GM12878 (cell line): ENCODE data around the gene PTPRN2. TPM values are rescaled to one million over a fixed set of nuclear protein-coding genes. Genes with fewer than 3 reads are reported as not detected.

Experiments used
- ATAC-seq: fragments of 200-7000 bp; cut with Tn5 transposase; 3 replicates; pipeline ENCODE4 v1.9.1; 2020; ENCODE audit warnings: mild to moderate bottlenecking, moderate library complexity
- BruUV-seq: library from RNA; stranded (reverse); fragments of 400-500 nt; replicated peaks from 2 replicates; lab custom pipeline; 2021; lab: Mats Ljungman, UMichigan
- CTCF ChIA-PET: fragments of 300-600 bp; sonication (Branson Sonifier 250); formaldehyde crosslinking; extraction: SDS; loops from one replicate; lab custom pipeline; 2021; ENCODE audit warnings: inconsistent platforms; lab: Yijun Ruan, JAX
- POLR2A ChIA-PET: fragments of 350-600 bp; formaldehyde crosslinking; extraction: SDS; loops from one replicate; lab custom pipeline; 2021; ENCODE audit warnings: inconsistent platforms; lab: Charles Lee
- RAD21 ChIA-PET: fragments of 300-600 bp; sonication (Branson Sonifier 250); formaldehyde crosslinking; loops from one replicate; lab custom pipeline; 2023; ENCODE audit warnings: antibody characterized with exemption; ENCODE audit not compliant: unreplicated experiment; lab: Charles Lee
- SMC1A ChIA-PET: fragments of 300-600 bp; sonication (Branson Sonifier 250); formaldehyde crosslinking; loops from one replicate; lab custom pipeline; 2023; ENCODE audit not compliant: unreplicated experiment, uncharacterized antibody; lab: Charles Lee
- DNase-seq: peaks from one replicate; pipeline ENCODE4 v3.0.0-alpha.2; 2011; ENCODE audit warnings: low read depth, low spot score
- FAIRE-seq: peaks from 3 replicates; lab custom pipeline; 2011; peaks lifted over from hg19 to GRCh38; lab: Jason Lieb, UNC
- H2AFZ ChIP-seq: 2 replicates; pipeline ENCODE4 v1.6.0; 2011; ENCODE audit warnings: low read depth, low read length, control low read depth; ENCODE audit not compliant: control insufficient read depth
- H3K27ac ChIP-seq: 2 replicates; pipeline ENCODE4 v1.5.1; 2011; ENCODE audit warnings: control low read depth; ENCODE audit not compliant: control insufficient read depth, insufficient read depth
- H3K27me3 ChIP-seq, 2 experiments: replicated peaks in 1 of 2; 2 replicates each; pipeline versions ENCODE4 v1.6.0 to v1.6.1; 2011; ENCODE audit warnings: low read length in 1 of 2; ENCODE audit not compliant: control insufficient read depth in 2 of 2, insufficient read depth in 2 of 2
- H3K36me3 ChIP-seq, 2 experiments: 2 replicates each; pipeline ENCODE4 v1.5.1; 2011; ENCODE audit warnings: low read length in 1 of 2; ENCODE audit not compliant: control insufficient read depth in 2 of 2, insufficient read depth in 2 of 2
- H3K4me1 ChIP-seq: 2 replicates; pipeline ENCODE4 v1.6.1; 2011; ENCODE audit warnings: mild to moderate bottlenecking, low read length, moderate library complexity, mixed read lengths; ENCODE audit not compliant: control insufficient read depth, insufficient read depth
- H3K4me2 ChIP-seq: 2 replicates; pipeline ENCODE4 v1.6.0; 2011; ENCODE audit warnings: control low read depth; ENCODE audit not compliant: control insufficient read depth, insufficient read depth
- H3K4me3 ChIP-seq: fragments of 200-600 bp; sonication (generic); 2 replicates; pipeline ENCODE4 v1.5.1; 2016
- H3K79me2 ChIP-seq: 2 replicates; pipeline ENCODE4 v1.6.0; 2011; ENCODE audit warnings: low read length; ENCODE audit not compliant: control insufficient read depth, insufficient read depth
- H3K9ac ChIP-seq: 2 replicates; pipeline ENCODE4 v1.8.0; 2011; ENCODE audit warnings: low read length, control low read depth, mixed read lengths; ENCODE audit not compliant: control insufficient read depth, insufficient read depth
- H3K9me3 ChIP-seq: replicated peaks from 3 replicates; pipeline ENCODE4 v1.5.1; 2011; ENCODE audit warnings: mild to moderate bottlenecking, low read length; ENCODE audit not compliant: control insufficient read depth, insufficient read depth
- H4K20me1 ChIP-seq: 2 replicates; pipeline ENCODE4 v1.6.0; 2011; ENCODE audit not compliant: control insufficient read depth, insufficient read depth
- BACH1 ChIP-seq: fragments of 450-650 bp; IDR thresholded peaks from 2 replicates; pipeline ENCODE4 v1.6.1; 2017; ENCODE audit warnings: mild to moderate bottlenecking, borderline replicate concordance
- BHLHE40 ChIP-seq, 2 experiments: fragments of 450-650 bp in 1 of 2; IDR thresholded peaks; 2 replicates each; pipeline ENCODE4 v1.6.1; 2011 to 2017; ENCODE audit warnings: low read depth in 2 of 2, borderline replicate concordance in 1 of 2, improper control_type of control experiment in 1 of 2, low read length in 1 of 2, mild to moderate bottlenecking in 1 of 2
- NR2C1 ChIP-seq: fragments of 450-650 bp; IDR thresholded peaks from 2 replicates; pipeline ENCODE4 v1.6.1; 2017; ENCODE audit warnings: antibody characterized with exemption, mild to moderate bottlenecking, moderate library complexity
- PML ChIP-seq: IDR thresholded peaks from 2 replicates; pipeline ENCODE4 v1.6.1; 2012; ENCODE audit warnings: low read length, inconsistent platforms
- RBBP5 ChIP-seq: fragments of 200-600 bp; sonication (generic); conservative IDR thresholded peaks from 2 replicates; pipeline ENCODE4 v1.6.1; 2016
- ZNF24 ChIP-seq: fragments of 450-650 bp; IDR thresholded peaks from 2 replicates; pipeline ENCODE4 v1.6.1; 2017; ENCODE audit warnings: antibody characterized with exemption, mild to moderate bottlenecking
- ZNF622 ChIP-seq: fragments of 450-650 bp; IDR thresholded peaks from 2 replicates; pipeline ENCODE4 v1.6.1; 2017; ENCODE audit warnings: mild to moderate bottlenecking, inconsistent platforms
- WGBS: methylation state at CpG from one replicate; pipeline ENCODE4 v1.1.6; 2016; ENCODE audit warnings: low lambda C conversion rate; ENCODE audit not compliant: insufficient replicate concordance, insufficient coverage; ENCODE audit errors: missing lambda C conversion rate; 5-methylcytosine and 5-hydroxymethylcytosine counted together
- in situ Hi-C: fragments of 300-500 bp; cut with MboI; formaldehyde crosslinking; loops from 9 replicates; pipeline ENCODE4 v1.14.3; 2018; ENCODE audit warnings: mixed read lengths
- intact Hi-C: fragments of 100-400 bp; cut with micrococcal nuclease; formaldehyde crosslinking; loops from one replicate; pipeline ENCODE4 v1.14.2; 2022; ENCODE audit not compliant: unreplicated experiment
- polyA plus RNA-seq, 11 experiments: library from polyadenylated mRNA; depleted of rRNA in 4 of 11; unstranded in 6 of 11; stranded (reverse) in 5 of 11; fragments of >200 nt; fragmentation: Nextera tagmentation in 4 of 11; fragmentation: Illumina TruSeq in 1 of 11; extraction: Ambion mirVana in 4 of 11; extraction: Trizol in 1 of 11; gene quantifications; 1 replicate in 1 of 11; 2 replicates in 10 of 11; pipeline versions ENCODE4 v1.2.1 to v1.2.3, GENCODE V29; 2011 to 2016; ENCODE audit warnings: inconsistent platforms in 2 of 11, missing spikeins in 2 of 11, low read depth in 1 of 11
- total RNA-seq, 4 experiments: library from RNA; depleted of rRNA in 3 of 4; stranded (reverse); fragments of >200 nt in 3 of 4; fragmentation: Illumina TruSeq in 1 of 4; extraction: Trizol in 1 of 4; gene quantifications; 2 replicates each; pipeline versions ENCODE4 v1.2.1 to v1.2.3, GENCODE V29; 2013 to 2021
- TF ChIP-seq, protein P1 (sequence below): fragments of 450-650 bp; IDR thresholded peaks from 2 replicates; pipeline ENCODE4 v1.6.1; 2016; ENCODE audit warnings: mild to moderate bottlenecking
- TF ChIP-seq, protein P2 (sequence below): fragments of 450-650 bp; IDR thresholded peaks from 2 replicates; pipeline ENCODE4 v1.6.1; 2017; ENCODE audit warnings: mild to moderate bottlenecking, moderate library complexity

The PTPRN2 gene
- total and polyA plus RNA-seq, 10 of the 15 experiments (the other 5 are each of a cell fraction or from before 2014, with no cell fraction given): 5.4 TPM; not detected in 9

DNA sequence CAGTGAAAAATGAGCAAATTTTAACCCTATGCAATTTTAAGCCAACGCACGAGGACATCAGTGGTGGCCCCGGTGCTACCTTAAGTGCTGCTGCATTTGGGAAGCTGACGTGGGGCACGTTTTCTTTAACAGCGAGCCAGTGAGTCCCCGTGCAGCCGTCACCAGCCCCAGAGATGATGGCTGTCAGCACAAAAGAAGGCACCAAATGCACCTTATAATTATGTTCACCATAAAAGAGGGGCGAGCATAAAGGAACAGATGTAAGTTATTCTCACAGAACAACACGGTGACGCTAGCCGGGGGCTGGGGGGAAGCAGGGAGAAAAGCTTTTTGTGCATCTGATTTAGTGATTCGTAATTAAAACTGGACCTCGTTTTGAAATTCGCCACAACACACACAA lies 990.7 kb downstream of the PTPRN2 start:
- no peak overlapping the region for H3K27ac ChIP-seq
- POLR2A ChIA-PET: no interaction called here
- ATAC-seq (no peak), DNase-seq (no peak), FAIRE-seq (no peak)
- SMC1A ChIA-PET: no interaction called here
- no peak overlapping the region for H3K4me3 ChIP-seq
- no peak overlapping the region for H3K4me2 ChIP-seq
- H3K9me3 ChIP-seq: no peaks in the 10 kb centered on the region
- intact Hi-C loops: no loop called here
- TF ChIP-seq ZNF622: no peak
- TF ChIP-seq, protein P1, sequence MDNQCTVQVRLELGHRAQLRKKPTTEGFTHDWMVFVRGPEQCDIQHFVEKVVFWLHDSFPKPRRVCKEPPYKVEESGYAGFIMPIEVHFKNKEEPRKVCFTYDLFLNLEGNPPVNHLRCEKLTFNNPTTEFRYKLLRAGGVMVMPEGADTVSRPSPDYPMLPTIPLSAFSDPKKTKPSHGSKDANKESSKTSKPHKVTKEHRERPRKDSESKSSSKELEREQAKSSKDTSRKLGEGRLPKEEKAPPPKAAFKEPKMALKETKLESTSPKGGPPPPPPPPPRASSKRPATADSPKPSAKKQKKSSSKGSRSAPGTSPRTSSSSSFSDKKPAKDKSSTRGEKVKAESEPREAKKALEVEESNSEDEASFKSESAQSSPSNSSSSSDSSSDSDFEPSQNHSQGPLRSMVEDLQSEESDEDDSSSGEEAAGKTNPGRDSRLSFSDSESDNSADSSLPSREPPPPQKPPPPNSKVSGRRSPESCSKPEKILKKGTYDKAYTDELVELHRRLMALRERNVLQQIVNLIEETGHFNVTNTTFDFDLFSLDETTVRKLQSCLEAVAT: no peak
- no peak for TF ChIP-seq BACH1
- no peak for TF ChIP-seq BHLHE40 (IDR thresholded peaks at IDR 0.05; ENCODE audit: borderline replicate concordance in 1 of 2, low read depth in 2 of 2, low read length in 1 of 2)
- TF ChIP-seq, protein P2, sequence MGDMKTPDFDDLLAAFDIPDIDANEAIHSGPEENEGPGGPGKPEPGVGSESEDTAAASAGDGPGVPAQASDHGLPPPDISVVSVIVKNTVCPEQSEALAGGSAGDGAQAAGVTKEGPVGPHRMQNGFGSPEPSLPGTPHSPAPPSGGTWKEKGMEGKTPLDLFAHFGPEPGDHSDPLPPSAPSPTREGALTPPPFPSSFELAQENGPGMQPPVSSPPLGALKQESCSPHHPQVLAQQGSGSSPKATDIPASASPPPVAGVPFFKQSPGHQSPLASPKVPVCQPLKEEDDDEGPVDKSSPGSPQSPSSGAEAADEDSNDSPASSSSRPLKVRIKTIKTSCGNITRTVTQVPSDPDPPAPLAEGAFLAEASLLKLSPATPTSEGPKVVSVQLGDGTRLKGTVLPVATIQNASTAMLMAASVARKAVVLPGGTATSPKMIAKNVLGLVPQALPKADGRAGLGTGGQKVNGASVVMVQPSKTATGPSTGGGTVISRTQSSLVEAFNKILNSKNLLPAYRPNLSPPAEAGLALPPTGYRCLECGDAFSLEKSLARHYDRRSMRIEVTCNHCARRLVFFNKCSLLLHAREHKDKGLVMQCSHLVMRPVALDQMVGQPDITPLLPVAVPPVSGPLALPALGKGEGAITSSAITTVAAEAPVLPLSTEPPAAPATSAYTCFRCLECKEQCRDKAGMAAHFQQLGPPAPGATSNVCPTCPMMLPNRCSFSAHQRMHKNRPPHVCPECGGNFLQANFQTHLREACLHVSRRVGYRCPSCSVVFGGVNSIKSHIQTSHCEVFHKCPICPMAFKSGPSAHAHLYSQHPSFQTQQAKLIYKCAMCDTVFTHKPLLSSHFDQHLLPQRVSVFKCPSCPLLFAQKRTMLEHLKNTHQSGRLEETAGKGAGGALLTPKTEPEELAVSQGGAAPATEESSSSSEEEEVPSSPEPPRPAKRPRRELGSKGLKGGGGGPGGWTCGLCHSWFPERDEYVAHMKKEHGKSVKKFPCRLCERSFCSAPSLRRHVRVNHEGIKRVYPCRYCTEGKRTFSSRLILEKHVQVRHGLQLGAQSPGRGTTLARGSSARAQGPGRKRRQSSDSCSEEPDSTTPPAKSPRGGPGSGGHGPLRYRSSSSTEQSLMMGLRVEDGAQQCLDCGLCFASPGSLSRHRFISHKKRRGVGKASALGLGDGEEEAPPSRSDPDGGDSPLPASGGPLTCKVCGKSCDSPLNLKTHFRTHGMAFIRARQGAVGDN: no peak
- TF ChIP-seq PML: no peak
- TF ChIP-seq RBBP5: no peak
- TF ChIP-seq ZNF24: no peak
- no peak for TF ChIP-seq NR2C1
- H2AFZ ChIP-seq: no peak overlapping the region
- H3K27me3 ChIP-seq: no peaks in the 10 kb centered on the region
- H4K20me1 ChIP-seq: no peaks in the 10 kb centered on the region
- BruUV-seq: no TSS peak
- no peaks in the 10 kb centered on the region for H3K4me1 ChIP-seq
- H3K36me3 ChIP-seq: no peaks in the 10 kb centered on the region
- RAD21 ChIA-PET: no interaction called here
- H3K9ac ChIP-seq: no peak overlapping the region
- CTCF ChIA-PET: no interaction called here
- in situ Hi-C loops: no loop called here
- WGBS: 46% methylated on average over 15 of the region's 15 CpGs
- H3K79me2 ChIP-seq: no peaks in the 10 kb centered on the region
